Esophagus mucosa (tissue), 1 donor: ENCODE measurements around the gene RTF1. TPM values are rescaled to one million over a fixed set of nuclear protein-coding genes. Genes with fewer than 3 reads are reported as not detected.
"Not testable (repeated sequence)": the region's sequence is repeated elsewhere in the genome, so short reads cannot be mapped to it uniquely, and the experiment has no call there.

Source experiments
- ATAC-seq: fragments of 200-7000 bp; cut with Tn5 transposase; one replicate; pipeline ENCODE4 v1.9.1; 2020
- total RNA-seq: library from RNA; stranded (reverse); gene quantifications from one replicate; pipeline ENCODE4 v1.2.4, GENCODE V29; 2023
- donor health status: DM: yes; HTN: yes; CAD: no.

The RTF1 gene
- total RNA-seq, 1 donor from 2014 or later = 21.4 TPM

DNA sequence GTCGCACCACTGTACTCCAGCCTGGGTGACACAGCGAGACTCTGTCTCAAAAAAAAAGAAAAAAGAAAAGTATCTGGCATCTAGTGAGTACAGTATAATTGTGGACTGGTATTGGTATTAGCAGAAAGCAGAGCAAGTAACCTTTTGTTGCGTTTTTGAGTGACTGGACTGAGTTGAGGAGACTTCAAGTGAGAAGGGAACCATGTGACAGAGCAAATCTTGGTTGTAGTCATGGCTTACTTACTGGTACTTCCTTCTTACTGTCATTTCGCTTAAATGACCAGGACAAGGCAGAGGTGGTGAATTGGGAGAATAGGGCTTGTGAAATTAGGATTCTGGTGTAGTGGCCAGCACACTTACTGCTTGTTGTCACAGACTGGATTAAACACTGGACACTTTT, 20.6 kb downstream of the RTF1 start:
- no peak for ATAC-seq

DNA sequence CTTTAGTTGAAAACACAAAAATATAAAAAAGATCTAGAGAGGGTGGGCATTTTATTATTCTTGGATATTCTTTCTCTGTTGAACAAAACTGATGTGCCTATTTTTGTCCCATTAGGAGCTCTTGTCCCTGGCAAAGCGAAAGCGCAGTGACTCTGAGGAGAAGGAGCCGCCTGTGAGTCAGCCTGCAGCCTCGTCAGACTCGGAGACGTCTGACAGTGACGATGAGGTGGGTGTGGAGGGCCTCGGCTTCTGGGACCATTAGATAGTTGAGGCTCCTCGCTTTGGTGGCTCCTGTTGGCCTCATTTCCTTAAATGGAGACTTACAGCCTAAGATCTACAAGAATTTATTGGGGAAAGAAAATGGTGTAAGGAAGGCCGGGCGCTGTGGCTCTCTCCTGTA, 21.3 kb downstream of the RTF1 start:
- ATAC-seq = no peak

DNA sequence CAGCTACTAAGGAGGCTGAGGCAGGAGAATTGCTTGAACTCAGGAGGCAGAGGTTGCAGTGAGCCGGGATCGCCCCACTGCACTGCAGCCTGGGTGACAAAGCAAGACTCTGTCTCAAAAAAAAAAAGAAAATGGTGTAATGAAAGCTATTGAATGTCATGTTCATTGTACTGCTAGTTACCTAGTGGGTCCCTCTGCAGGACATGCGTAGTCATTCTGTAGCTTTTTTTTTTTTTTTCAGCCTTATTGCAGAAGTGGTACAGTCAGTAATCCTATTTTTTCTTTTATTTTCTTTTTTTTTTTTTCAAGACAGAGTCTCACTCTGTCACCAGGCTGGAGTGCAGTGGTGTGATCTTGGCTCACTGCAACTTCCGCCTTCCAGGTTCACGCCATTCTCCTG, 21.9 kb downstream of the RTF1 start:
- ATAC-seq = not testable (repeated sequence)

DNA sequence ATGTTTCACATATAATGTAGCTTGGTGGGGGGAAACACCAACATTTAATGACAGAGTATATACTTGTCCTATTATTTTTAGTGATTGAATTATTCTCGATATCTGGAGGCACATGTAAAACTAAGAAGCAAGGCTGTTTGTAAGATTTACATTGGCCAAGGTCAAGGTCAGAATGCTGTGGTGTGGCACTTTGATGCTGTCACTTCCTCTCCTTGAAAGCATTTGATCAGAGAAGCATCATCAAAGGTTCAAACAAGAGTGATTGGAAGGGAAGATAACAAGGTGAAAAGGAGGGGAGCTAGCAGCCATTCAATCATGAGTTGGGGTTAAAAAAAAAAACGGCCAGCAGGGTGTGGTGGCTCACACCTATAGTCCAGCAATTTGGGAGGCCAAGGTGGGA, 26.4 kb downstream of the RTF1 start:
- no peak for ATAC-seq

DNA sequence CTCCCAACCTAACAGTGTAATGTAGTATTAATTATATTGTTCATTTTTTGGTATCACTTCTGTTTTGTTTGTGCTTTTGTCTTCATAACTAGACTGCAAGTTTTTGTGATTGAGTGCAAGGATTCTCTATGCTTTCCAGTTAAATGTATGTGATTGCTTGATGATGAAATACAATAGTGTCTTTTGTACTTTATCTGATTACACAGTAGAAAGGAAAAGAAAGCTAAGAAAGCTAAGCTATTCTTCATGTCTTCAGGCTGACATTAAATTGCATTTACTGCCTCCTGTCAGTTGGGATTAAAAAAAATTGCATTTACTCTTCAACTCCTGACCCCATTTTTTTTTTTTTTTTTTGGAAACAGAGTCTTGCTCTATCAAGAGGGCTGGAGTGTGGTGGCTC, 28.5 kb downstream of the RTF1 start:
- ATAC-seq = no peak

DNA sequence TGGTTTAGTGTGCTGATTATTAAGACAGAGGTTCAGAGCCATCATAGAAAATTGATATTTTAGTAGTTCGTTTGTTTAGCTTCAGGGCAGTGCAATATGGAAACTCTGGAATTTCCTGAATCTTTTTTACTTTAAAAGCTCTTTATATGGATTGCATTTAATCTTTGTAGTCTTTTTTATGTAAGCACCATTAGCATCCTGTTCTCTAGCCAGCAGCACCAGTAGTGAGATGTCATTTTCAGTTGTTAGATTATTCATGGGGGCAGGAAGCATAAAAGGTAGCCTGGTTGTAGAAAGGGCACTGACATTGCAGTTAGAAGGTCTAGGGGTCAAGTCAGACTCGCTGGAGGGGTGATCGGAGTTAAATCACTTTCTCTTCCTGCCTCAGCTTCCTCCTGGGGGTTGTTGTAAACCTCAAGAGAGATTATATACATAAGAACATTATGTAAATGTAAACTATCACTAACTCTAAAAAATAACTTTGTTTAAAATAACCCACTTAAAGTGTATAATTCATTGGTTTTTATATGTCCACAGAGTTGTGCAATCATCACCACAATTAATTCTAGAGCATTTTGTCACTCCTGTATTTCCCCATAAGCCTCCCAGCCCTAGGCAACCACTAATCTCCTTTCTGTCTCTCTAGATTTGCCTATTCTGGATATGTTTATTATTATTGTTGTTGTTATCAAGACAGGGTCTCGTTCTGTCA, 45.3 kb downstream of the RTF1 start:
- ATAC-seq = no peak

DNA sequence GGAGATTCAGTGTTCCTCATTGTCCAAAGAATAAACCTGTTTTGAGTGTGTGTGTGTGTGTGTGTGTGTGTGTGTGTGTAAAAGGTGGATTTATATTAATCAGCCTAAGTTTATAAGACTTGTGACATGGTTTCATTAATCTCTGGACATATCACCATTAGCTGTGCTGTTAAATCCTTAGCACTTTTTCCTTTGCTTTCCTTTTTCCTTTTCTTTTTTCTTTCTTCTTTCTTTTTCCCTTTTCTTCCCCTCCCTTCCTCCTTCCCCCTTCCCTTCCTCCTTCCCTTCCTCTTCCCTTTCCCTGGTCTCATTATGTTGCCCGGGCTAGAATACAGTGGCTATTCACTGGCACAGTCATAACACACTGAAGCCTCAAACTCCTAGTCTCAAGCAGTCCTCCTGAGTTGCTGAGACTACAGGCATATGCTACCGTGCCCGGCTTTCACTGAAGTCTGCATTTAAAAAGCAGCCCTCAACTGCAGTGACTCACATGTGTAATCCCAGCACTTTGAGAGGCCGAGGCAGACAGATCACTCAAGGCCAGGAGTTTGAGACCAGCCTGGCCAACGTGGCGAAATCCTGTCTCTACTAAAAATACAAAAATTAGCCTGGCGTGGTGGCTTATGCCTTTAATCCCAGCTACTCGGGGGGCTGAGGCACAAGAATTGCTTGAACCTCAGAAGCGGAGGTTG, 48.1 kb downstream of the RTF1 start:
- no peak for ATAC-seq

DNA sequence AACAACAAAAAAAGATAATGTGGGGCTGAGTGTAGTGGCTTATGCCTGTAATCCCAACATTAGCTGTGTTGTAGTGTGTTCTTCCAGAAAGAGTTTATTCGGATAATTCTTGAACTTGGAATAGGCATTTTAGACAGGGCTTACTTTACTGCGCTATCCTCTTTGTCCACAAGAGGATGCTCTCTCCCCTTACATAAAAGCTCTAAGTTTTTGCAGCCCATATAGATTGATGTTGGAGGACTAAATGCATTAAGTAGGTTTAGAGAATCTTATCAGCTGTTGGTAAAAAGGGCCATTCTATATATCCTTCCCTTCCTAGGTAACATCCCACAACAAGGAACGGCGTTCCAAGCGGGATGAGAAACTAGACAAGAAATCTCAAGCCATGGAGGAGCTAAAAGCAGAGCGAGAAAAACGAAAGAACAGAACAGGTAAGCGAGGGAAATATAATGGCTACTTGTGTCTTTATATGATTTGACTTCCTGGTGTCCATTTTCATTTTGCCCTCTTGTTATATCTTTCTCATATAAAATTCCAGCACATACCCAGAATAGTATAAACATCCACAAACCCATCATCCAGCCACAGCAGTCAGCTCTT, 49.0 kb downstream of the RTF1 start:
- peak; percentile 67 for ATAC-seq

DNA sequence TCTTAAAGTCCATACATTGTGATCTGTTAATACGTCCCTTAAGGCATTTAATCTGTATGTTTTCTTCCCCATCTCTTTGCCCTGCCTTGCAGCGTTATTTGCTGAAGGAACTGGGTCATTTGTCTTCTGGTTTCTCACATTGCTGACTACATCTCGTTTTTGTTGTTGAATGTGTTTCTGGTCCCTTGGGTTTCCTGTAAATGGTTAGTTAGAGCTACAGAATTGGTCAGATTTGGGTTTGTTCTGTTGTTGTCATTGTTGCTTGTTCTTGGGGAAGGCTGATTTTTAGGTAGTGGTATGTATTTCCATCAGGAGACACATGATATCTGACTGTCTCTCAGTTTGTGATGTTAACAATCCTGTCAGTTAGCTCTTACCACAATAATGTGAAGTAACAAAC, 49.8 kb downstream of the RTF1 start:
- no peak for ATAC-seq

DNA sequence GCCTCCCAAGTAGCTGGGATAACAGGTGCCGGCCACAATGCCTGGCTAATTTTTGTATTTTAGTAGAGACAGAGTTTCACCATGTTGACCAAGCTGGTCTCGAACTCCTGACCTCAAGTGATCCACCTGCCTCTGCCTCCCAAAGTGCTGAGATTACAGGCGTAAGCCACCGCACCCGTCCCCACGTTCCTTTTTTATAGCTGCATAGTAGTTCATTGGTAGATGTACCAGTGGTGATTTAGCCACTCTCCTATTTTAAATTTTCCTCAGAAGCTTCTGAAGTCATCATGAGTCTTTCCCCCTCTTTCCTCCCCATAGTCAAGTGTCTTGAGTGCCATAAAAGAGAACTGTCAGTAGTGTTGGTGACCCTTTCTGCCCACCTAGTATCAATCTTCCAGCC, 52.7 kb downstream of the RTF1 start:
- not testable (repeated sequence) for ATAC-seq

DNA sequence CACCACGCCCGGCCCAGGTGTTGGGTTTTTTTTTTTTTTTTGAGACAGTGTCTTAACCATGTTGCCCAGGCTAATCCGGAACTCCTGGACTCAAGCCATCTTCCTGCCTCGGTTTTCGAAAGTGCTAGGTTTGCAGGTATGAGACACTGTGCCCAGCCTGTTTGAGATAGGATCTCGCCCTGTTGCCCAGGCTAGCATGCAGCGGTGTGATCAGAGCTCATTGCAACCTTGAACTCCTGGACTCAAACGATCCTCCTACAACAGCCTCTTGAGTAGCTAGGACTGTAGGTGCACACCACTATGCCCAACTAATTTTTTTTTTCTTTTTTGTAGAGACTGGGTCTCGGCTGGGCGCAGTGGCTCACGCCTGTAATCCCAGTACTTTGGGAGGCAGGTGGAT, 56.5 kb downstream of the RTF1 start:
- no peak for ATAC-seq

DNA sequence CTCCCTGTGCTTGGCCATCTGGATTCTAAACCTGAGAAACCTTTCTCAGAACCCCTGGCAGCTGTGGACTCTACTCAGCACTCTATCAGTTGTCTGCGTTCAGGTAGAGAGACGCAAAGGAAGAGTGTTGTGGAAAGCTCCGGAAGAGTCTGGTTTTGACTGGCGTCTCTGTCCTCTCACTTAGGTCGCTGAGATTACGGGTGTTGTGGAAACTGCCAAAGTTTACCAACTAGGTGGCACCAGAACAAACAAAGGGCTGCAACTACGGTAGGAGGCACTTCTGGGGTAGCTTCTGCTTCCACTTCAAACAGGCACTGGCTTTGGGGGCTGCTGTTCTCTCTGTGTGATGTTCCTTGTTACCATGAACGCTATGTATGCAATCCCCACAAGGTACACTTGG, 57.5 kb downstream of the RTF1 start:
- no peak for ATAC-seq

DNA sequence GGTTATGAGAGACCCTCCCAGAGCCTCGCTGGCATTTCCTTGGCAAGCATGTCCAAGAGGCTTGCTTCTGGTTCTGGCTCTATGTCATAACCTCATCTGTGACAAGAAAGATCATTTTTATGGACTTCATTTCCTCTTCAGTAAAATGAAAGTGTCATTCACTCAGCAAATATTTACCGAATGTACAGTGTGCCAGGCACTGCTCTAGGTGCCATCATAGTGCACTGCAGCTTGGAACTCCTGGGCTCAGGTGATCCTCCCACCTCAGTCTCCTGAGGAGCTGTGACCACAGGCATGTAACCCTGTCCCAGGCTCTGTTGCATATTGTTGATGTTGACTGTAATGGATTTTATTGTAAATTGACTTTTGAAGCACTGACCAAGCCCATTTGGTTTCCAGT, 58.0 kb downstream of the RTF1 start:
- ATAC-seq = no peak

DNA sequence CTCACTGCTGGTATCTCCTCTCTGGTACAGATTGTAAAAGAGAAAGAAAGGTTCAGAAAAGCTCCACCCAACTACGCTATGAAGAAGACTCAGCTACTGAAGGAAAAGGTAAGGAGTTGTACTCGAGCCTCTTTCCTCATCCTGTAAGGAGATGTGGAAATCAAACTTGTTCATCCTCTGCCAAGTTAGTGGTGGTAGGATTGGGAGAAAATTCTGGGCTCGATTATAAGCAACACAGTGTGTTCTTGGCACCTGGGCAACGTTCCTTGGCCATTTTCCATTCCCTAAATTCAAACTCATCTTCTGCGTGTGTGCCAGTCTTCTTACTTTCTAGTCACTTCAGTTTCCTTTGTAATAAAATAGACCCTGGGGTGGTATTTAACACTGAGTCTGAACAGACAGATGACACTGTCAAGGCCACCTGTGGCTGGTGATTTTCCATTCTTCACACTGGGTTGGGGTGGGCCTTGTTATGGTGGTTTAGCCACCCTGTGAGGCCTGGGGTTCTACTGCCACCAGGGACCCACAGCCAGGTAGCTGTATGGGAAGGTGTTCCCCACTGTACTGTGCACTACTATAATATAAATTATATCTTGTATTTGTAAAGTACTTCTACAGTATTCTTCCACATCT, 59.6 kb downstream of the RTF1 start:
- no peak for ATAC-seq

DNA sequence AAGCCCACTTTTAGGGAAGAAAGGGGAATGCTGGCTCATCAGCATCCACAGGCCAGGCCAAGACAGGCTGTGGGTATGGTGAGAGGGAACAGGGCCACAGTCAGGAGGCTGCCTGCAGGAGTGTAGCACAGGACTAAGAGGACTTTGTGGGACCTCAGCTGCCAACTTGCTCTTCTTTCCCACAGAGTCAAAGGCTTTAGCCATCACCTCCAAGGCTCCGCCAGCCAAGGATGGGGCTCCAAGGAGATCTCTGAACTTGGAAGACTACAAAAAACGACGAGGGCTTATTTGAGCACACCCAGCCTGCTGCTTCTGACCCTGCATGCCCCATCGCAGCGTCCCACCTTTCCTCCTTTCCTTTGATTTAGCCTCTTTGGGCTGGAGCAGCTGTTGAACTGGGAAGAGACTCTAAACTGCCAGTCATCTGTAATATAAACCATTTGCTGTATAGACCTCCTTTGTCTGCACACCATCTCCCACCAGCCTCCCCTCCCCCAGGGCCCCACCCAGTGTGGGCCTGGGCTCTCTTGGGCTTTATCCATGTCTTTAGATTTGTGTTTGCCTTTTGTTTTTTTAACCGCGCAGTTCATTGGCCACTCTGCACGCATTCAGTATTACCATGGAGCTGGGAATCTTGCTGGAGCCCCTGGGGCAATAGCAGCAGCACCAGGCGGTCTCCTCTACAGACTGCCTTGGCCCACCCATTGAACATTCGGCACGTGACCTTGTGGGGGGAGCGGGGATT, 63.7 kb downstream of the RTF1 start:
- no peak for ATAC-seq

DNA sequence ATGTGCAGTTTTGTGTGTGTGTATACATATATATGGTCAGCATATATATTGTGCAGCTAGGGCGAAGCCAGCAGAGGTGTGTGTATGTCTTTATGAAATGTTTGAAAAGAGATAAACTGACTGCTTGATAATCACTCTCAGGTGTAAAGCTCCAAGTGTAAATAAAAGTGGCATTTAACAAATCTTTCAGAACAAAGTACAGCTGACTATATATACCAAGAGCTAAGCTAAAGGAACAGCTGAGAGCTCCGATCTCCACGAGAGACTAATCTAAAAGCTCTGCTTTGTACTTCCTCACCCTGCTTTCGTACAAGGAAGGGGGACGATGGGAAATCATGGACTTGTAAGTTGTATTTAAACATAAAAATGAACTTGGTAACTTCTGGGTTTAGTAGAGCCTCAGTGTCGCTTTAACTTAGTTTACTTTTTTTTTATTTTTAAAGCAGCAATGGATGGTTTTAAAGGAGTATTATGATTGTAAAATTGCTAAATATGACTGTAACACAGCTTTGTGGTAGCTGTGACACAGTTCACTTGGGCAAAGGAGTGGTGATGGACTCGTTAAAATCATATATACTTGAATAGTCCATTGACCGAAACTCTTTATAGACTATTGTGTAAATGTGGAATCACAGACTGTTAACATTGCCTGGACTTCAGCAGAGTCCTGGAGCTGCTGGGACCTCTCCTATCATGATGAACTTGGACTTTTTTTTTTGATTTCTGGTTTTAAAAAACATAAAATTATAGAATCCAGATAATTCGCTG, 65.4 kb downstream of the RTF1 start:
- no peak for ATAC-seq

DNA sequence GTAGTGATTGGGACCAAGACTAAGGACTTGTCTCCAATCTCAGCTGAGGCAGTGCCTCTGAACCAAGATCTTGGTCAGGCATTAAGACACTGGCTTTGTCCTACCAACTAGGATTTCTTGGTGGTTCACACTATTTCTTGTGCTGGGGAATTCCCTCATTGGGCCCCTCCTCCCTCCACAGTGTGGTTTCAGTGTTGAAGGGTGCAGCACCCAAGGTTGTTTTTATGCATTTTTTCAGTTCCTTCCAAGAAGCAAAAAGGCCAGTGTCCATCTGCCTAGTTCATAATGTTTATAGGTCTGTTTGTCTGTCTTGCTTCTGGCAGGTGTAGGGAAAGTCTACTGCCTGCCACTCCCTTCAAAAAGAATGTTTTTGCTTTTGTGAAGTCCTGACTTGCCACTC, 66.2 kb downstream of the RTF1 start:
- no peak for ATAC-seq

DNA sequence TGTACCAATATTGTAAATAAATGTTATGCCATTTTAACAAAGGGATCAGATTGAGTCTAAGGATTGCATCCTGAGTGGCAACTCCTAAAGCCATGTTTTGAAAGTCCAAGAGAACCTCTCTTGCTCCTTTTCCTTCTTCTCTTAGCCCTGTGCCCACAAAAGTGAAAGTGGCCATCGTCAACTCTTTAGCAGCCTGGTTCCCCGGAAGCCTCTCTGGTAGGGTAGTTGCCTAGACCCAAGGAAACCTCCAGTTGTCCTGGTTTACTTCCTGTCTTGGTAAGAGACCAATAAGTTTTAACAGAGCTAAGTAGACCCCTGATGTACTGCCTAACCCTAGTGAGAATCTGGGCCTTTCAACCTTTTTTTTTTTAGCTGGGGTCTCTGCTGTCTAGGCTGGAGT, 66.6 kb downstream of the RTF1 start:
- ATAC-seq = no peak

DNA sequence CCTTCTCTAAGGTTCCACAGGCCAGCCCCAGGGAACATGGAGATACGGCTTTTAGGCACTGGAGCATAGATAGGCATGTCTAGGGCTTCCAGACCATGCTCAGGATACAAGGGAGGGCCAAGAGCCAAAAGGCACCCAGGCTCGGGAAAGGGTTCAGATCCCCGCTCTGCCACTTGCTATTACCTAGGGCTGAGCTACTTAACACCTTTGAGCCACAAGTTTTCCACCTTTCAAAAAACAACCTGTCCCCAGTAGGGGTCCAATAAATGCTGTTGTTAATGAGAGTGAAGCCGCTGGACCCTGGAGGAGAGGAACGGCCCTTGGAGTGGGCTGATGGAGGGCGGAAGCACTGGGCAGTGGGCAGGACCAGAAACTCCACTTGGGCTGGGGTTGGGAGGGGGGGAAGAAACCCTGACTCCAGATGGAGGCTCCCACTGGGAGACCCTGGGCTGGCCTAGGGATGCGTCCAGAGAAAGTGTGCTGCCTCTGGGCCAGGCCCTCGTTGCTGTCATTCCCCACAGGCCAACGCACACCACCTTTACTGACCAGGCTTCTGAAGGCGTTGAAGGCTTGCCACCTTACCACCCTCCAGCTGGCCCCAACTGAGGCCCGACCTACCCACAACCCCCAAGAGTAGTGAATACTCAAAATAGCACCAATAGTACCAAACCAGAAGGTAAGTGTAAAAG, 68.2 kb downstream of the RTF1 start:
- ATAC-seq = peak; percentile 10

DNA sequence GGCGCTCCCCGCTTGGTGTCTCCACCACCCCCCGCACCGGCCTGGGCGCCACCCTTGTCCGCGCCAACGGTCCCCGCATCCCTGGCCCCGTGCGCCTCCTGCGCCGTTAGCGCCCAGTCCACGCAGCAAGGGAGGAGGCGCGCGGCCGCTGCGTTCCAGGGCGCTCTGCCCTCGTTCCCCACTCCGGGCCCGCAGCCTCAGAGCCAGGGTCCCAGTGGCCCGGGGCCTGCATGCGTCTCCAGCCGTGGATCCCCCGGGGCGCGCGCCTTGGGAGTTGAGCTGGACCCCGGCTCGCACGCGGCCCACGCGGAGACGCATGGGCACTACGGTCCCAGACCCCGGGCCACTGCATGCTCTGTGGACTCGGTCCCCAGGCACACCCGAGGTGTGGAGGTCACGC, 69.4 kb downstream of the RTF1 start:
- ATAC-seq = no peak

DNA sequence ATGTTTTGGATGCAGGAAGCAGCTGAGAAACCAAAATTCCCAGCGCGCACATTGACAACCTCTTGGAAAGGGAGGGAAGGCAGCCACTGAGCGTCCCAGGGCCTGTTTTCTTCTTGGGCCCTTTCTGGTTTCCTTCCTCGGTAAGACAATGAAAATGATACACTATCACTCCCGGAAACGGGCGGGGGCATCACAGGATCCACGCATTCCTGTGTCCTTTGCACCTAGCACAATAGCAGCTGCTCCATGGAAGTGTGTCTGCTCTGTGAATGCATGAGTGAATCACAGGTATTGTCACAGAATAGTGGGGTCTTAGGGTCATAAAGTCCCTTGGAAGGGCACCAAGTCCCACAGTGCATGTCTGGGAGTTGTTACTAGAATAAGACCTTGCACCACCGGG, 70.5 kb downstream of the RTF1 start:
- ATAC-seq = no peak

DNA sequence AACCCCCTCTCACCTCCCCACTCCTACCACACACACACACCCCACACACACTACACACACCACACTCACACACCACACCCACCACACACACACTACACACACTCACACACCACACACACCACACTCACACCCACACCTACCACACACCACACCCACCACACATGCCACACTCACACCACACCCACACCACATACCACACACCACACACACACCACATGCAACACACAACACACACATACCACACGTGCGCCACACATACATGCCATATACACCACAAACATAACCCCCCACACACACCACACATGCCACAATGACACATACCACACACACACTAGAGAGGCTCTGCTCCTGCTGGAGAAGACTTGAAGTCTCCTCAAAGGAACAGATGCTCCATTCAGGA, 70.9 kb downstream of the RTF1 start:
- ATAC-seq = peak; percentile 14
